Skeletal muscle satellite cell (primary cell): ENCODE data around the gene TSPAN10. TPM values are rescaled to one million over a fixed set of nuclear protein-coding genes. Genes with fewer than 3 reads are reported as not detected.

Source experiments
- H3K27me3 ChIP-seq: 2 replicates; pipeline ENCODE4 v1.7.0; 2013; ENCODE audit warnings: low read length; ENCODE audit not compliant: control insufficient read depth, insufficient read depth
- H3K36me3 ChIP-seq: 2 replicates; pipeline ENCODE4 v1.7.0; 2013; ENCODE audit warnings: mild to moderate bottlenecking, control low read depth, low read length; ENCODE audit not compliant: insufficient read depth
- H3K4me1 ChIP-seq: 2 replicates; pipeline ENCODE4 v1.7.0; 2013; ENCODE audit warnings: low read length; ENCODE audit not compliant: control insufficient read depth, insufficient read depth
- H3K4me2 ChIP-seq: 2 replicates; pipeline ENCODE4 v1.7.0; 2013; ENCODE audit warnings: mild to moderate bottlenecking, low read length
- H3K4me3 ChIP-seq: 2 replicates; pipeline ENCODE4 v1.7.0; 2013; ENCODE audit warnings: low read length
- H3K9ac ChIP-seq: 2 replicates; pipeline ENCODE4 v1.7.0; 2013; ENCODE audit warnings: mild to moderate bottlenecking, low read depth, low read length, moderate library complexity
- H3K9me3 ChIP-seq: replicated peaks from 2 replicates; pipeline ENCODE4 v1.7.0; 2013; ENCODE audit warnings: mild to moderate bottlenecking, control low read depth, low read length
- small RNA-seq: library from RNA; depleted of rRNA; stranded (forward); fragments of <200 nt; gene quantifications from one replicate; pipeline ENCODE3, GENCODE V24; 2012

TSPAN10 gene

DNA sequence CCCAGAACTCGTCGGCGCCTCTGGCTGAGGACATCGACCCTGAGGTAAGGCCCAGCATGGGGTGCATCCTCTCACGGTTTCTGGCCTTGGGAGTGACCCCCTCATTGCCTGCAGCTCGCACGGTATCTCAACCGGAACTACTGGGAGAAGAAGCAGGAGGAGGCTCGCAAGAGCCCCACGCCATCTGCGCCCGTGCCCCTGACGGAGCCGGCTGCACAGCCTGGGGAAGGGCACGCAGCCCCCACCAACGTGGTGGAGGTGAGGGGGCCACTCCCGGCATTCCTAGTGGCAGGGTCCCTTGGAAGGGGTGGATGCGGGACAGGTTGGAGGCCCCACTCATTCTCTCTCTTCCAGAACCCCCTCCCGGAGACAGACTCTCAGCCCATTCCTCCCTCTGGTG is 57.8 kb downstream of the TSPAN10 start:
- H3K27me3 ChIP-seq: no peaks in the 10 kb centered on the region
- no peaks in the 10 kb centered on the region for H3K9me3 ChIP-seq
- no peak overlapping the region for H3K9ac ChIP-seq
- H3K36me3 ChIP-seq: peaks cover 90% of the 10 kb centered on the region
- no peak overlapping the region for H3K4me3 ChIP-seq
- no peak overlapping the region for H3K4me2 ChIP-seq
- no peaks in the 10 kb centered on the region for H3K4me1 ChIP-seq

DNA sequence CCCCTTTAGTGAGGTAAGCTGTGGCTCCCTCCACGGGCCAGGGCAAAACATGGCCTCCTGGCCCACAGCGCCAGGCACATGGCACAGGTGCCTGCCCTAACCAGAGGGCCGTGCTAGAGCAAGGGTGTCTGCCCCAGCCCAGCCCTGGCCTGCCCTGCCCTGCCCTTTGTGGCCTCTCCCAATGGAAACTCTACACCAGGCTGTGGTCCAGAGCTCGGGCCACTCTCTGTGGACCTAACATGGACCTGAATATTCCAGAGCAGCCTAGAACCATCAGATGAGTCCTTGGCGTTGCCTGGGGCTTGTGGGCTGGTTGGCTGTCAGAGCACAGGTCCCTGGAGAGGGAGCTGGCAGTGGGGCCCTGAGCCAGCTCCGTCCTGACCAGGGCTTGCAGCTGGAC is 58.2 kb downstream of the TSPAN10 start:
- peaks cover 86% of the 10 kb centered on the region for H3K36me3 ChIP-seq

DNA sequence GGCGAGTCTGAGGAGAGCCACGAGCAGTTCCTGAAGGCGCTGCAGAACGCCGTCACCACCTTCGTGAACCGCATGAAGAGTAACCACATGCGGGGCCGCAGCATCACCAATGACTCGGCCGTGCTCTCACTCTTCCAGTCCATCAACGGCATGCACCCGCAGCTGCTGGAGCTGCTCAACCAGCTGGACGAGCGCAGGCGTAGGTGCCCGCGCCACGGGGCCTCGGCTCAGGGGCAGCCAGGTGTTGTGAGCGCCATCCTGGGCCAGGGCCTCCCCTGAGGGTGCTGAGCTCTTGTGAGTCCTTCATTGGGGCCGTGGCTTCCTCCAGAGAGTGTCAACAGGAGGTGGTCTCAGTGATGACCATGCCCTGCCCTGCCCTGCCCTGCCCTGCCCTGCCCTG is 58.8 kb downstream of the TSPAN10 start:
- Histone ChIP-seq H3K4me2 (no peak overlapping the region), H3K4me1 (no peaks in the 10 kb centered on the region), H3K9me3 (no peaks in the 10 kb centered on the region), H3K4me3 (no peak overlapping the region), H3K36me3 (peaks cover 83% of the 10 kb centered on the region), H3K9ac (no peak overlapping the region), H3K27me3 (no peaks in the 10 kb centered on the region)

More for the DNA sequence above, 58.2 kb downstream of the TSPAN10 start:
- no peak overlapping the region for H3K9ac ChIP-seq
- H3K4me1 ChIP-seq: no peaks in the 10 kb centered on the region
- H3K9me3 ChIP-seq: no peaks in the 10 kb centered on the region
- H3K4me2 ChIP-seq: no peak overlapping the region
- H3K27me3 ChIP-seq: no peaks in the 10 kb centered on the region
- no peak overlapping the region for H3K4me3 ChIP-seq

DNA sequence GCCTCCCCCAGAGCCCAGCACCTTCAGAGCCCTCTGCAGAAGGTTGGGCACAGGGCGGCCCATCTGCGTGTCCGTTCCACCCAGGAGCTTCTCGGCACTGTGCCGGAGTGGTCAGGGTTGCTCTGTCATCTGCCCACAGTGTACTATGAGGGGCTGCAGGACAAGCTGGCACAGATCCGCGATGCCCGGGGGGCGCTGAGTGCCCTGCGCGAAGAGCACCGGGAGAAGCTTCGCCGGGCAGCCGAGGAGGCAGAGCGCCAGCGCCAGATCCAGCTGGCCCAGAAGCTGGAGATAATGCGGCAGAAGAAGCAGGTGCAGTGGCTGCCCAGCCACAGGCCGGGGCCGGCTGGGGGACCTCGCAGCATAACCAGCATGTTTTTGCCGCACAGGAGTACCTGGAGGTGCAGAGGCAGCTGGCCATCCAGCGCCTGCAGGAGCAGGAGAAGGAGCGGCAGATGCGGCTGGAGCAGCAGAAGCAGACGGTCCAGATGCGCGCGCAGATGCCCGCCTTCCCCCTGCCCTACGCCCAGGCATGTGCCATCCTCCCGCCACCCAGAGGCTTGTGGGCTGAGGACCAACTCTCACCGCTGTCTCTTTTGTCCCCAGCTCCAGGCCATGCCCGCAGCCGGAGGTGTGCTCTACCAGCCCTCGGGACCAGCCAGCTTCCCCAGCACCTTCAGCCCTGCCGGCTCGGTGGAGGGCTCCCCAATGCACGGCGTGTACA is 59.4 kb downstream of the TSPAN10 start:
- Histone ChIP-seq H3K4me1 (peaks cover 3% of the 10 kb centered on the region), H3K4me3 (no peak overlapping the region), H3K9me3 (no peaks in the 10 kb centered on the region)

DNA sequence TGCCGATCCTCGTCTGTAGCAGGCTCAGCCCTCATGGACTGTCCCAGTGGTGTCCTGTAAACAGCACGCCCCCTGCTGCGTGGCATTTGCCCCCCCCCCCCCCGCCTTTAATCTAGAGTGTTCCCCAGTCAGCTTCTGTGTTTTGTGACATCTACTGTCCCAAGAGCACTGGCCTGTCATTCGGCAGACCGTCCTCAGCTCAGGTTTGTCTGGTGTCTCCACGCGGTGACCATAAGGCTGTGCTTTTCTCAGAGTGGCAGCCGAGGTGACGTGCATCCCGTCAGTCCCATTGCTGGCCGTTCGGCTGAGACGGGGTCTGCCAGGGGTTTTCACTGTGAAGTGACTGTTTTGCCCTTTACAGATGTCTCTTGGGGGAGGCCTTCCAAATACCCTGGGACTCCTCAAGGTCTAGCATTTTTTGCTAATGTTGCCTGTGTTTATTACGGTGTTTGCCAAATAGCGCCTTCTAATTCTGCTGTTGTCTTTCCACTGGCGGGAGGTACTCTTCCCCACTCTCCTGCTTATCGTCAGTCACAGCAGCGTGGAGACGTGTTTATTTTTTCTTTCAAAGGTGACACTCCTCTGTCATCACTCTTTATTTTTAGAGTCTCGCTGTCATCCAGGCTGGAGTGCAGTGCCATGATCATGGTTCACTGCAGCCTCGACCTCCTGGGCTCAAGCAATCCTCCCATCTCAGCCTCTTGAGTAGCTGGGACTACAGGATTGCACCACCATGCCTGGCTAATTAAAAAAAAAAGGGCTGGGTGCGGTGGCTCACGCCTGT is 60.5 kb downstream of the TSPAN10 start:
- Histone ChIP-seq H3K9me3 (no peaks in the 10 kb centered on the region), H3K4me1 (peaks cover 14% of the 10 kb centered on the region), H3K4me2 (no peak overlapping the region), H3K36me3 (peaks cover 83% of the 10 kb centered on the region), H3K9ac (no peak overlapping the region), H3K27me3 (no peaks in the 10 kb centered on the region), H3K4me3 (no peak overlapping the region)

More for the DNA sequence above, 59.4 kb downstream of the TSPAN10 start:
- no peak overlapping the region for H3K4me2 ChIP-seq
- peaks cover 83% of the 10 kb centered on the region for H3K36me3 ChIP-seq
- no peak overlapping the region for H3K9ac ChIP-seq
- H3K27me3 ChIP-seq: no peaks in the 10 kb centered on the region

Small RNAs within 50 kb of the gene (small RNA-seq; reads per million reads assigned to genes)
- gene MIR6786: not detected
